Suprapubic skin (tissue), 3 donors: ENCODE data around the gene GJA3.

Experiments used
- POLR2A ChIP-seq, 2 donors: fragments of 450-650 bp; IDR thresholded peaks; one replicate each; pipeline ENCODE4 v1.6.1; 2017; ENCODE audit warnings: antibody characterized with exemption in 2 of 2, mild to moderate bottlenecking in 2 of 2, moderate library complexity in 2 of 2
- TF ChIP-seq, protein P1 (sequence below), 2 donors: fragments of 200-600 bp in 1 of 2; fragments of 450-650 bp in 1 of 2; sonication (generic) in 1 of 2; IDR thresholded peaks; one replicate each; pipeline ENCODE4 v1.5.1; 2016 to 2019; ENCODE audit warnings: antibody characterized with exemption in 2 of 2, mild to moderate bottlenecking in 1 of 2, moderate library complexity in 1 of 2

DNA sequence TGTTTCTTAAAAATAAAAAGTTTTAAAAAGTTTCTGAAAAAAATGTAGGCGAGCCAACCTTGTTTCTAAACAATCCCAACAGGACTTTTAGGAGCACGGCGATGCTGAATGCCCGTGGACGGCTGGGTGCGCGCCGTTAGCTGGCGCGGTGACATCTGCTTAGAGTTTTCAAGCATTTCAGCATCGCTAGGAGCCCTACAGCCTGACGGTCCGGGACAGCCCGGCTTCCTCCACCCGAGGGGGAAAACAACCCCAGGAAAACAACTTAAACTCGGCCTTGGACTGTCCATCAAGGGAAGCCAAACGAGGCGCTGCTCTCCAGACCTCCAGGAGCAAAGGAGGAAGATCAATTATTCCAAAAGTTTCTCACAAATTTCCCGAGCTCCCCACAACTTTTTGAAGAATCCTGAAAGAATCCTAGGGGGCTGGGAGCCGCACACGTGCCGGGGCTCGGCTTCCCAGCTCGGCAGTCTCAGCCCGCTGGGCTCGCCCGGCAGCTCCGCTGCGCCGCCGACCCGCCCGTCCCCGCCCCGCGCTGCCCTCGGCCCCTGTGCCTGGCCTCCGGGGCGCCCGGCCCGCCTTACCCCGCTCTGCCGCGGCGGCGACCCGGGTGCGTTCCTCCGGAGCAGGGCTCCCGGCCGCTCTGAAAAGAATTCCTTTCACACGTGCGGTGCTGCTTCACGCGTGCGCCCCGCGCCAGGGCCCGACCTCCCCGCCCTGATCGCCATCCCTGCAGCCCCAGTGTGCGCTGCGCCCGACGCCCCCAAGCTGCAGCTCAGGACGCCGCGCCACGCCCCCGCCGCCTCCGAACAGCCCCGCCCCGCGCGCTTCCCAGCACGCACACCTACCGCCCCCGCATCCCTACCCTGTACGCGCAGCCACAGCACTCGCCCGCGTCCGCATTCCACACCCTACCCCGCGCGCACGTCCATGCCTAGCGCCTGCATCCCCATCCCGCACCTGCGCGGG lies at the start of gene GJA3:
- no peak for TF ChIP-seq POLR2A (IDR thresholded peaks at IDR 0.05)
- TF ChIP-seq, protein P1, sequence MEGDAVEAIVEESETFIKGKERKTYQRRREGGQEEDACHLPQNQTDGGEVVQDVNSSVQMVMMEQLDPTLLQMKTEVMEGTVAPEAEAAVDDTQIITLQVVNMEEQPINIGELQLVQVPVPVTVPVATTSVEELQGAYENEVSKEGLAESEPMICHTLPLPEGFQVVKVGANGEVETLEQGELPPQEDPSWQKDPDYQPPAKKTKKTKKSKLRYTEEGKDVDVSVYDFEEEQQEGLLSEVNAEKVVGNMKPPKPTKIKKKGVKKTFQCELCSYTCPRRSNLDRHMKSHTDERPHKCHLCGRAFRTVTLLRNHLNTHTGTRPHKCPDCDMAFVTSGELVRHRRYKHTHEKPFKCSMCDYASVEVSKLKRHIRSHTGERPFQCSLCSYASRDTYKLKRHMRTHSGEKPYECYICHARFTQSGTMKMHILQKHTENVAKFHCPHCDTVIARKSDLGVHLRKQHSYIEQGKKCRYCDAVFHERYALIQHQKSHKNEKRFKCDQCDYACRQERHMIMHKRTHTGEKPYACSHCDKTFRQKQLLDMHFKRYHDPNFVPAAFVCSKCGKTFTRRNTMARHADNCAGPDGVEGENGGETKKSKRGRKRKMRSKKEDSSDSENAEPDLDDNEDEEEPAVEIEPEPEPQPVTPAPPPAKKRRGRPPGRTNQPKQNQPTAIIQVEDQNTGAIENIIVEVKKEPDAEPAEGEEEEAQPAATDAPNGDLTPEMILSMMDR (IDR thresholded peaks at IDR 0.05), result no peak
